HG03571 (cell line): ENCODE measurements around the gene ADAT3.

Experiments
- ATAC-seq: cut with Tn5 transposase; IDR thresholded peaks from one replicate; pipeline ENCODE4 v1.9.1; 2021; ENCODE audit not compliant: unreplicated experiment

Gene ADAT3

DNA sequence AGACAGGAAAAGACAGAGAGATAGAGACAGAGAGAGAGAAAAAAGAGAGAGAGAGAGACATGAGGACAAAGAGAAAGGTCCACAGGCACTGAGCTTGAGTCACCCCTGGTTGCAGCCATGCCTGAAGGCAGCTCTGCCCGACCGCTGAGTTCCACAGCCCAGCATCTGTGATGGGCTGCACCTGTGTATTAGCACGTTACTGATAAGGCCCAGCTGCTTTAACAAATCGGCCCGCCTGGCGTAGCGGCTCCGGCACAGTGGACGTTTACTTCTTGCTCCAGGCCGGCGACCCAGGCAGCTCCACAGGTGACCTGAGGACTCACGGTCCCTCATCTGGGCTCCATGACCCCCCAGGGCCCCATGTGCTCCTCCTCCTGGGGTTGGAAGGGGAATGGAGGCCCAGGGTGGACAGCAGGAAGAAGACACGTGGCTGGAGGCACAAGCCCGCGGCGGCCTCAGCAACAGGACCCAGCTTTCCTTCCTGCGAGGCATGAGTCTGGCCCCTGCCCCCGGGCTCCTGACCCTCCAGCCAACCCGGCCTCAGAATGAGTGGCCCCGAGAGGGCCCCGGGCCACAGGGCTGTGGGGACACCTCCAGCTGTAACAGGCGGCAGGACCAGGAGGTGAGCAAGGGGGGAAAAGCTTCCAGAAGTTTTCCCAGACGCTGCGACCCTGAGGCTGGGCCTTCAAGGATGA is 31.9 kb downstream of the ADAT3 start:
- no peak for ATAC-seq

GRCh38 chr19:1938071-1938470 is 32.9 kb downstream of the ADAT3 start:
- no peak for ATAC-seq

DNA sequence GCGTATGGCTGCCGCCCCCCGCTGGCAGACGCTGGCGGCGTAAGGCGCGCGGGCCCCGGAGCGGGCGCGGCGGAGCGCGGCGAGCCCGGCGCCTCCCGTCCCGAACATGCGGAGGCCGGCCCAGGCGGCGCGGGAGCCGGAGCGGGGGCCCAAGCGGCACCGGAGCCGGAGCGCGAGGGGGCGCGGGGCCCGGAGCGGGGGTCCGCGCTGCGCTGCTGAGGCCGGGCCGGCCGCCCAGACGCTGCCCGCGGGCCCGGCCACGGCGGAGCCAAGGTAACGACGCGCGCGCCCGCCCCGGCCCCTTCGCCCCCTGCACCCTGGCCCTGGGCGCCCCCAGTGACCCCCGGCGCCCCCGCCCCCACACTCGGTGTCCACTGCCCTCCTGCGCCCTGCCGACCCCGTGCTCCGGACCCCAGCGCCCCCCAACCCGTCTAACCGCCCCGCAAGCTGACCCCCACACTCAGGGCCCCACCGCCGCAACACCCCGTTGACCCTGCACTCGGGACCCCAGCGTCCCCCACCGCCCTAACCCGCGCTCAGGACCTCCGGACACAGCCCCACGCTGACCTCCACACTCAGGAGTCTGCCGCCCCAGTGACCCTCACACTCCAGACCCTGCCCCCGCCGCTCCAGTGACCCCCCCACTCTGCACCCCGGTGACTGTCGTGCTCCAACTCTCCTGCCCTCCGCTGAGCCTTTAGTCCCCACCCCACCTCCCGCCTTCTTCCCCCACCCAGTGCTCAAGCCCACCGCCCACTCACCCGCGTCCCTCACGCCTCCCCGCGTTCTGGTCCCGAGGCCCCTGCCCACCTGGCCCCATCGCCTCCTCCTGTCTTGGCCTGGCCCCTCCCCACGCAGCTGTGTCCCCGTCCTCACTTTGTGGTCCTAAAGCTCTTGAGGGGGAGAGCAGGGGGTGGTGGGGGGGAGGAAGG is 36.2 kb downstream of the ADAT3 start, which contains the start of gene CSNK1G2:
Gene CSNK1G2 (plus strand): TSS at position 27 of the 932 bp plus-strand sequence. CDS start 28,601 bp downstream, outside the sequence.
- no peak for ATAC-seq

- ATAC-seq = no peak
These were observed 37.1 kb downstream of the ADAT3 start for GRCh38 chr19:1942078-1942933.

DNA sequence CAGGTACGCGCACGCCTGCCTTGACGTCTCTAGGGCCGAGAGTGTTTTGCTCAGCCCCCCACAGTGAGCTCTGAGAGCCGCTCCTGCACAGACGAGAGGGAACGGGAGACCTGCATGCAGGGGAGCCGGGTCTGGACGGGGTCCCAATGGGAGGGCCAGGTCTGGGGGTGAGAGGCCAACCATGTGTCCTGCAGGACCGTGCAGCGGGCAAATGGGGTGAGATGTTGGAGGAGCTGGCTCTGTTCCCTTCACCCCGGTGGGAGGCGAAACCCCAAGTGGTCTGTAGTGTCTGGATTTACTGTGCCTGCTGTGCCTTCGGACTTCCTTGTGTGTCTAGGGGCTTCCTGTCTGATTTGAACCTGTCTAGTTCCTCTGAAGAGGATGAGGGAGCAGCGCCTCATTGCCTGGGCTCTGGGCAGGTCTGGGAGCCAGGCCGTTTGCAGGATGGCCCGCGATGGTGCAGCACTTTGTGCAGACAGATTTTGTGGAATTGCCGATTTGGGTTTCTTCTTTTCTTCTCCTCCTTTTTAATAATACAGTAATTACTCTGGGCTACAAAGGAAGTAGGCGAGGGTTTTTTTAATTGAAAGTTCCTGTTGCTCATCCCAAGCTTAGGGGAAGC is 37.8 kb downstream of the ADAT3 start:
- no peak for ATAC-seq

DNA sequence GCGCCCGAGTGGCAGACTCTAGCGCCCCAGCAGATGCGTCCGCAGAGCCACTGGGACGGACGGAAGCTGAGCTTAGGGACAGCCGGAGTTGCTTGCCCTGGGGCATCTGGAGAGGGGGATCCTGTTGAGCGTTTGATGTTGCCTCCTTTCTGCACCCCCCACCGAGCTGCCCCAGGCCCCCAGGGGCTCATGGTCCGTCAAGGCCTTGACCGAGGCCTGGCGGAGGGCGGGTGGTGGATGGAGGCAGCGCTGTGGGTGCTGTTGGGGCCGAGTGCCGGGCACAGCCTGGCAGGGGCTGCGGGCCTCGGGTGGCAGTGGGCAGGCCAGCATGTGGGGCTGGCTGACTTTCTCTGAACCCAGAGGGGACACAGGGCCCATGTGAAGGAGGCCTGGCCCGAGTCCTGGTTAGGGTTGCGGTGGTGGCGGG is 38.5 kb downstream of the ADAT3 start:
- no peak for ATAC-seq

DNA sequence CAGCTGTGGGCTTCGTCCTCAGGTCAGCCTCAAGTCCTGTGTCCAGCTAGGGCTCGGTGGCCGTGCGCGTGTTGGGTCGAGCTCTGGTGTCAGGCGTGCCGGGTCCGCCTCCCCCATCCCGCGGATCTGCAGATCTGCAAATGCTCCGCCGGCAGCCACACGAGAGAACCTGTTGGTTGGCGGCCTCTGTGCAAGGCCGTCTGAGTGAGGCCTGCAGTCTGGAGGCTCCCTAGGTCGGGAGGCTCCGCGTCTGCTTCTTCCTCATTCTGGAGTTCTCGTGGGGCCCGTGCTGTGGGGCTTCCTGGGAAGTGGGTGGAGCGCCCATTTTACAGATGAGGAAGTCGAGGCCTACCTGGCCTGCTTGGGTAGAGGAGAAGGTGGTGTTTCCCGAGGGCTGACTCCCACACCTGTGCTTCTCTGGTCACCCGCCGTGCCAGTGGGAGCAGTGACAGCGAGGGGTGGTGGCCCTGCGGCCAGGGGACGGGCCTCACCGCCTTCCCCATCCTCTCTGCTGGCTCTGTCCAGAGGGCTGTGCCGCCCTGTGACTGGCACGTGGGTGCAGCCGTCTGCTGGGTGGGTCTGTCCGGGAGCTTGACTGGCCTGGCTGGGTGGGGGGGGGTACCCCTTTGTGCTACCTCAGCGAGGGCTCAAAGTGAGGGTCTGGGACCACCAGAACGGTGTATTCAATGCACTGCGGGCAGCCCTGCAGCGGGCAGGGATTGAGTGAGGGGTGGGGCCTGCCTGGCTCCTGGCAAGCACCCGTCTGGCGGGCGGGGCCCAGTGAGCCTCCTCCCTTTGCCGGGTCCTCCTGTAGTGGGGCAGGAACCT is 39.1 kb downstream of the ADAT3 start:
- ATAC-seq = no peak

- ATAC-seq = no peak
These were observed 39.8 kb downstream of the ADAT3 start for GRCh38 chr19:1944916-1945561.

GRCh38 chr19:1945899-1946298 is 40.7 kb downstream of the ADAT3 start:
- no peak for ATAC-seq

GRCh38 chr19:1947651-1948209 is 42.5 kb downstream of the ADAT3 start:
- ATAC-seq = no peak

DNA sequence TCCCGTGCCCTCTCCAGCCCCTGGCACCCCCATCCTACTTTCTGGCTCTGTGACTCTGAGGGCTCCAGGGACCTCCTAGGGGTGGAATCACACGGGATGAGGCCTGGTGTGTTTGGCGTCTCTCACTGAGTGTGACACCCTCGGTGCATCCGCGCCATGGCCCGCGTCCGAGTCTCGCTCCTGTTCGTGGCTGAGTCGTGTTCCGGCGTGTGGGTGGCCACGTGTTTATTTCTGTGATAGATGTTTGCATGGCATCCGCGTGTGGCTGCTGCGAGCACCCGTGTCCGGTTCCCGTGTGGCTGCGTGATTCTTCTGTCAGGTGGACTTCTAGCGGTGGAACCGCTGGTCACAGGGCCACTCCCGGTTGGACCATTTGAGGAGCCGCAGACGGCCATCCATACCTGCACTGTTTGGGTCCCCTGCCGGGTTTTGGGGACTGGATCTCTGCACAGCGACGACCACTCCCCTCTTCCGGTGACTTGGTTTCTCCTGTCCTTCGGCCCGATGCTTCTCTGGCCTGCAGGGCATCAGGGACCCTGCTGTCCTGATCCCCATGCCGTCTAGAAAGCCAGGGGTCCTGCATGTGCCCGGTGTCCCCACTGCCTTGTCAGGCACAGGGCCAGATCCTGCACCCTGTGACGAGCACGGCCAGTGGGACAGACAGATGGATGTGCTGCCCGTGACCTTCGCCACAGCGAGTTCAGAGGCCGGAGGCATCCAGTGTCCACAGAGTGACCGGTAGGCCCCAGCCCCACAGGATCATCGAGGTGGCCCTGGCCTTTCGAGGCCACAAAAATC is 44.3 kb downstream of the ADAT3 start:
- no peak for ATAC-seq

DNA sequence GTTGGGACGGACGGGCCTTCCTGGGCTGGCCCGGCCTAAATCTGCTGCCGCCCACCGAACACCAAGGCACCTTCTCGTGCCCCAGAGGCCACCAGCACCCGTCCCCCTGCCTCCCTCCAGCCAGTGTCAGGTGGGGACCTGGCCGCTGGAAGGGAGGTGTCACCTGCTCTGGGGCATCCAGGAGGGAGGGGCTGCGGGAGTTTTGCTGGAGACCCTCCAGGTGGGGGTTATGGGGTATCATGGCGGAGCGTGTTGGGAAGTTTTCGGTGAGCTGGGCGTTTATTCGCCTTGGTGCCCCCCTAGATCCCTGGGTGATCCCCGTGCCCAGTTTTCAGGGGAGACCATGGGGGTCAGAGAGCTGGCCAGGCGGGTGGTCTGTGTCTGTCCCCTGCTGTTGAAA is 45.4 kb downstream of the ADAT3 start:
- ATAC-seq = no peak

DNA sequence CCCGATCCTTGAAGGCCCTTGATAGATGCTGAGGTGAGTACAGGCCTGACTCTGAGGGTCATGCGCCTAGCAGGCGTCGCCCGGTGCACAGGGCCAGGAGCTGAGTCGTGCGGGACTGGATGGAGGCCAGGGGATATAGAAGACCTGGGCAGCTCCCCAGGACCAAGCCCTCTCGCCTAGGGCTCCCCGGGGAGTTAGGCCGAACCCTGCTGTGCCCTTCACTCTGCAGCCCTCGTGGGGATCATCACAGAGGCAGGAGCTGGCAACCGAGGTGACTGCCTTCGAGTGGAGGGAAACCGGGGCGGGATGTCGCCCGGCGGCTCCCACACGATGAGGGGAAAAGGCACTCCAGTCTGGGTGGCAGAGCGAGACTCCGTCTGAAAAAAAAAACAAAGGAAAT is 47.4 kb downstream of the ADAT3 start:
- ATAC-seq = no peak

- ATAC-seq = no peak
These were observed 47.8 kb downstream of the ADAT3 start for GRCh38 chr19:1953037-1953436.

- no peak for ATAC-seq
These were observed 48.4 kb downstream of the ADAT3 start for GRCh38 chr19:1953441-1954094.

DNA sequence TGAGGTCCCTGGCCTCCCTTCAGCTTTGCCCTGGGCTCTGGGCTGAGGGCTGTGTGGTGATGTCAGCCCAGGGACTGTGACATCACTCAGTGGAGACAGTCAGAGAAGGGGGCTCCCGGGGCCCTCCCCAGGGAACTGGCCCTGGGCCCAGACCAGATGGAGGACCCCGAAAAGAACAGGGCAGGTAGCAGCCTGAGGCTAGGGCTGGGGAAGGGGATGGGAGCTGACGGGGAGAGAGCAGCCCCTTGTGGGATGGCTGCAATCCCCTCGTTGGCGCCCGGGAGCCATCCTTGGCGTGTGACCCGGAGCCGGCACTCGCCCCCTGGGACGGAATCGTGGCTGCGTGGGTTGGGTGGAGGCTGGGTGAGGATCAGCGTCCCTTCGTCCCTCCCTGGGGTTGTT is 49.3 kb downstream of the ADAT3 start:
- ATAC-seq = no peak
